Transverse colon (tissue), 4 donors: ENCODE measurements around the gene NUB1.

Experiments used
- CTCF ChIP-seq, 5 experiments: fragments of 200-600 bp in 3 of 5; fragments of 450-650 bp in 2 of 5; sonication (generic) in 3 of 5; IDR thresholded peaks; 1 replicate in 2 of 5; 2 replicates in 3 of 5; pipeline ENCODE4 v1.5.1; 2016 to 2017; ENCODE audit warnings: antibody characterized with exemption in 5 of 5, inconsistent platforms in 3 of 5, mild to moderate bottlenecking in 2 of 5, moderate library complexity in 1 of 5
- EP300 ChIP-seq: sonication (generic); formaldehyde crosslinking; IDR thresholded peaks from one replicate; pipeline ENCODE4 v1.6.1; 2017; ENCODE audit warnings: antibody characterized with exemption, low read depth
- POLR2A ChIP-seq: fragments of 450-650 bp; IDR thresholded peaks from one replicate; pipeline ENCODE4 v1.6.1; 2016; ENCODE audit warnings: antibody characterized with exemption, mild to moderate bottlenecking, moderate library complexity
- POLR2AphosphoS5 ChIP-seq, 3 donors: sonication (generic); formaldehyde crosslinking; IDR thresholded peaks; one replicate each; pipeline ENCODE4 v1.6.1; 2016; ENCODE audit warnings: antibody characterized with exemption in 3 of 3

GRCh38 chr7:151423936-151424335, 82.3 kb downstream of the NUB1 start:
- TF ChIP-seq POLR2A: no peak
- no peak for TF ChIP-seq CTCF (IDR thresholded peaks at IDR 0.05)
- no peak for TF ChIP-seq EP300
- no peak for TF ChIP-seq POLR2AphosphoS5 (IDR thresholded peaks at IDR 0.05)
